GM12892 (cell line): ENCODE measurements around the gene UVSSA.

Source experiments
- POLR2A ChIP-seq: IDR thresholded peaks from 2 replicates; pipeline ENCODE4 v1.6.1; 2011; ENCODE audit warnings: low read depth, low read length, control low read depth
- POLR2AphosphoS5 ChIP-seq: IDR thresholded peaks from 2 replicates; pipeline ENCODE4 v1.6.1; 2011; ENCODE audit warnings: low read depth, low read length, control low read depth
- TAF1 ChIP-seq: IDR thresholded peaks from 2 replicates; pipeline ENCODE4 v1.6.1; 2011; ENCODE audit warnings: low read depth, mild to moderate bottlenecking, control low read depth, low read length, borderline replicate concordance

DNA sequence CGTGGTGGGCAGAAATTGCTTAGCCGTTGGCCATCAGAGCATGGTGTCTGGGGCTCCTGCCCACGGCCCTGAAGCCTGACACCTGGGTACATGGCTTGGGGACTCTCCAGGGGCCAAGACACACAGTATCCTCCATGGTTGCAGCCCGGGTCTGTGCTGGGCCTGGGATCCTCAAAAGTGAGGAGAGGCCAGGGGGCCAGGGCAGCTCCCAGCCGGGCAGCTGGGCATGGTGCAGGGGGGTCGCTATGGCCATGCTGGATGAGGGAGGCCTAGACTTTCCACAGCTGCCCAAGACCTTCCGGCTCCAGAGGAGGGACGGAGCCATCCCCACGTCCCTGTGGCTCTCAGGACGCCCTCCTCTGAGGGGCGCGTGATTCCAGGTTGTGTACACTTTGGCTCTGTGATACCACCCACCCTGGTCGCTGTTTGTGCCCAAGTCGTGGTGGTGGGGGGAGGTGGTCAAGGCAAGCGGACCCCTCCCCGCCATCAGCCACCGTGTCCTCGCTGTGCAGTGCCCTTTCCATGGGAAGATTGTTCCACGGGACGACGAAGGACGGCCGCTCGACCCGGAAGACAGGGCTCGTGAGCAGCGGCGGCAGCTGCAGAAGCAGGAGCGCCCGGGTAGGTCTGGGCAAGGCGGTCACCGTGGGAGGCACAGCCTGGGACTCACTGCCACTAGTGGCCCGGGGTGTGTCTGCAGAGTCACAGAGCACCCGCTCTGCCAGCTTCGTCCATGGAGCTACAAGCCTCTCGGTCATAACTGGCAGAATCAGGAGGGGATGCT is 33.6 kb downstream of the UVSSA start:
- no peak for TF ChIP-seq POLR2AphosphoS5
- no peak for TF ChIP-seq TAF1
- no peak for TF ChIP-seq POLR2A
